B cell (primary cell): Measurements from ENCODE around the gene CMIP. TPM values are rescaled to one million over a fixed set of nuclear protein-coding genes. Genes with fewer than 3 reads are reported as not detected.
"Not testable (repeated sequence)": the region's sequence is repeated elsewhere in the genome, so short reads cannot be mapped to it uniquely, and the experiment has no call there.

Source experiments
- ATAC-seq: fragments of 200-7000 bp; cut with Tn5 transposase; one replicate; pipeline ENCODE4 v1.10.0; 2021; ENCODE audit warnings: low read depth, mild to moderate bottlenecking, moderate number of reproducible peaks, moderate library complexity
- CTCF ChIA-PET: fragments of 350-600 bp; sonication (Branson Sonifier 250); formaldehyde crosslinking; loops from one replicate; lab custom pipeline; 2021; ENCODE audit warnings: antibody characterized with exemption, inconsistent platforms; lab: Charles Lee
- POLR2A ChIA-PET: fragments of 350-600 bp; sonication (Branson Sonifier 250); formaldehyde crosslinking; loops from one replicate; lab custom pipeline; 2021; ENCODE audit warnings: antibody characterized with exemption; lab: Charles Lee
- DNase-seq: peaks from one replicate; pipeline ENCODE4 v3.0.0; 2013
- H2AFZ ChIP-seq: 2 replicates; pipeline ENCODE4 v1.6.1; 2012; ENCODE audit warnings: mild to moderate bottlenecking, low read depth, low read length; ENCODE audit not compliant: insufficient read depth, poor library complexity, severe bottlenecking
- H3K27ac ChIP-seq, 2 donors: 1 replicate in 1 of 2; 2 replicates in 1 of 2; pipeline ENCODE4 v1.5.1; 2012 to 2013; ENCODE audit warnings: low read length in 2 of 2, mild to moderate bottlenecking in 2 of 2, moderate library complexity in 1 of 2
- H3K27me3 ChIP-seq, 4 experiments: fragments of 200-600 bp in 1 of 4; sonication (generic) in 1 of 4; replicated peaks in 1 of 4; 1 replicate in 2 of 4; 2 replicates in 2 of 4; pipeline versions ENCODE4 v1.6.1 to v1.7.0; 2013 to 2016; ENCODE audit warnings: low read length in 3 of 4, mild to moderate bottlenecking in 2 of 4, mixed read lengths in 1 of 4, moderate library complexity in 1 of 4; ENCODE audit not compliant: insufficient read depth in 4 of 4, control insufficient read depth in 3 of 4; ENCODE audit errors: control extremely low read depth in 1 of 4
- H3K36me3 ChIP-seq, 2 experiments: replicated peaks in 1 of 2; 1 replicate in 1 of 2; 2 replicates in 1 of 2; pipeline versions ENCODE4 v1.6.1 to v1.7.1; 2013; ENCODE audit warnings: low read length in 1 of 2; ENCODE audit not compliant: insufficient read depth in 2 of 2, control insufficient read depth in 1 of 2; ENCODE audit errors: control extremely low read depth in 1 of 2, extremely low read depth in 1 of 2
- H3K4me1 ChIP-seq, 2 donors: fragments of 200-600 bp in 1 of 2; sonication (generic) in 1 of 2; 1 replicate in 1 of 2; 2 replicates in 1 of 2; pipeline versions ENCODE4 v1.5.1 to v1.6.1; 2013 to 2017; ENCODE audit warnings: low read length in 2 of 2; ENCODE audit not compliant: control insufficient read depth in 2 of 2, insufficient read depth in 2 of 2
- H3K4me2 ChIP-seq: replicated peaks from 2 replicates; pipeline ENCODE3; 2012; ENCODE audit warnings: mild to moderate bottlenecking, low read depth, low read length; ENCODE audit not compliant: poor library complexity, severe bottlenecking
- H3K4me3 ChIP-seq, 5 experiments: fragments of 200-600 bp in 1 of 5; sonication (generic) in 1 of 5; 1 replicate in 3 of 5; 2 replicates in 2 of 5; pipeline versions ENCODE4 v1.5.1 to v1.7.0; 2011 to 2016; ENCODE audit warnings: low read length in 4 of 5, mild to moderate bottlenecking in 4 of 5, low read depth in 2 of 5, control low read depth in 1 of 5, moderate library complexity in 1 of 5; ENCODE audit not compliant: insufficient read depth in 1 of 5; ENCODE audit errors: control extremely low read depth in 1 of 5, extremely low read depth in 1 of 5
- H3K79me2 ChIP-seq: fragments of 200-600 bp; sonication (generic); one replicate; pipeline ENCODE4 v1.6.0; 2016; ENCODE audit warnings: low read length; ENCODE audit not compliant: control insufficient read depth, insufficient read depth
- H3K9ac ChIP-seq: fragments of 200-600 bp; sonication (generic); 2 replicates; pipeline ENCODE4 v1.6.1; 2017; ENCODE audit warnings: mild to moderate bottlenecking, low read length, moderate library complexity
- H3K9me3 ChIP-seq, 3 donors: one replicate each; pipeline versions ENCODE4 v1.6.1 to v1.7.1; 2013; ENCODE audit warnings: low read length in 2 of 3; ENCODE audit not compliant: control insufficient read depth in 2 of 3, insufficient read depth in 1 of 3; ENCODE audit errors: control extremely low read depth in 1 of 3
- H4K20me1 ChIP-seq: 2 replicates; pipeline ENCODE4 v1.6.0; 2012; ENCODE audit warnings: mild to moderate bottlenecking, low read length; ENCODE audit not compliant: insufficient read depth, control insufficient read depth, poor library complexity, severe bottlenecking
- H3K27ac Mint-ChIP-seq: one replicate; pipeline ENCODE4 v1.8.0; 2021; ENCODE audit warnings: mixed read lengths
- H3K27me3 Mint-ChIP-seq: one replicate; pipeline ENCODE4 v1.8.0; 2021; ENCODE audit warnings: mixed read lengths
- H3K4me1 Mint-ChIP-seq: one replicate; pipeline ENCODE4 v1.8.0; 2021; ENCODE audit warnings: mixed read lengths
- H3K4me3 Mint-ChIP-seq: one replicate; pipeline ENCODE4 v1.8.0; 2021; ENCODE audit warnings: mixed read lengths
- H3K9me3 Mint-ChIP-seq: one replicate; pipeline ENCODE4 v1.8.0; 2022; ENCODE audit warnings: mixed read lengths; ENCODE audit not compliant: insufficient read depth
- CTCF ChIP-seq: fragments of 200-600 bp; IDR thresholded peaks from one replicate; pipeline ENCODE4 v1.8.0; 2022; ENCODE audit warnings: antibody characterized with exemption, mild to moderate bottlenecking
- EZH2 ChIP-seq: IDR thresholded peaks from 2 replicates; pipeline ENCODE4 v1.6.1; 2012; ENCODE audit warnings: borderline replicate concordance, low read depth, mild to moderate bottlenecking, moderate library complexity, low read length; ENCODE audit not compliant: insufficient read depth, poor library complexity, severe bottlenecking
- WGBS: methylation state at CpG from one replicate; pipeline ENCODE4 v1.1.5; 2013; ENCODE audit warnings: missing lambda C conversion rate; ENCODE audit not compliant: insufficient coverage; 5-methylcytosine and 5-hydroxymethylcytosine counted together
- intact Hi-C: fragments of 100-400 bp; cut with micrococcal nuclease; formaldehyde crosslinking; loops from one replicate; pipeline ENCODE4 v1.10.0; 2022
- polyA plus RNA-seq: library from polyadenylated mRNA; depleted of rRNA; stranded (reverse); fragments of >200 nt; gene quantifications from 2 replicates; pipeline ENCODE4 v1.2.3, GENCODE V29; 2012
- total RNA-seq, 2 donors: library from RNA; stranded (reverse); fragments of 120-200 nt in 1 of 2; gene quantifications; 1 replicate in 1 of 2; 2 replicates in 1 of 2; pipeline versions ENCODE4 v1.2.3 to v1.2.4, GENCODE V29; 2013 to 2022

The CMIP gene
- total and polyA plus RNA-seq, 2 donors (not counting 1 experiment from before 2014, with no cell fraction given), result 27.1 to 155 TPM

- peaks cover 42% of the 10 kb centered on the region for H3K79me2 ChIP-seq
- H3K27me3 ChIP-seq, result no peaks in the 10 kb centered on the region
- ChIA-PET CTCF (no interaction called here), POLR2A (no interaction called here)
- peaks cover 2% of the 10 kb centered on the region for H3K4me1 Mint-ChIP-seq
- no peak overlapping the region for H3K9ac ChIP-seq
- no peak overlapping the region for H3K27ac Mint-ChIP-seq
- no peak overlapping the region for H3K4me3 Mint-ChIP-seq
- no peak for TF ChIP-seq CTCF
- no peak for TF ChIP-seq EZH2
- no peaks in the 10 kb centered on the region for H3K27me3 Mint-ChIP-seq
- peaks cover 0 to 44% of the 10 kb centered on the region in 2 experiments for H3K36me3 ChIP-seq
- DNase-seq, result no peak
- intact Hi-C loops, result no loop called here
- ATAC-seq, result no peak
- H3K27ac ChIP-seq, result no peak overlapping the region
- H3K9me3 Mint-ChIP-seq, result no peaks in the 10 kb centered on the region
- no peaks in the 10 kb centered on the region for H3K4me1 ChIP-seq
- H3K9me3 ChIP-seq, result peaks cover 0 to 7% (median 0%) of the 10 kb centered on the region in 3 donors
- no peak overlapping the region for H2AFZ ChIP-seq
- no peak overlapping the region for H3K4me2 ChIP-seq
- WGBS, result 76% methylated on average over 6 of the region's 7 CpGs
- H4K20me1 ChIP-seq, result peaks cover 63% of the 10 kb centered on the region
- H3K4me3 ChIP-seq, result no peak overlapping the region
Observed at GRCh38 chr16:81688182-81688581, 243.6 kb downstream of the CMIP start.

- H3K27ac ChIP-seq, H3K9ac ChIP-seq, H3K27ac Mint-ChIP-seq, intact Hi-C loops, H3K4me1 Mint-ChIP-seq, ATAC-seq, DNase-seq, H3K4me3 ChIP-seq, H3K27me3 Mint-ChIP-seq, H3K4me2 ChIP-seq, CTCF ChIA-PET, H3K4me1 ChIP-seq, H2AFZ ChIP-seq, POLR2A ChIA-PET, H3K9me3 ChIP-seq, H3K9me3 Mint-ChIP-seq, H3K4me3 Mint-ChIP-seq, H3K27me3 ChIP-seq: not testable (repeated sequence)
- WGBS, result no CpG with 5 or more reads among the region's 5 CpGs
- Histone ChIP-seq H3K36me3 (peaks cover 0 to 51% of the 10 kb centered on the region in 2 experiments), H4K20me1 (peaks cover 61% of the 10 kb centered on the region), H3K79me2 (peaks cover 40% of the 10 kb centered on the region)
Observed at GRCh38 chr16:81688839-81689238, 244.2 kb downstream of the CMIP start.
